ENCODE measurements around the gene THSD4. TPM values are rescaled to one million over a fixed set of nuclear protein-coding genes. Genes with fewer than 3 reads are reported as not detected.

The THSD4 gene
- total RNA-seq, 1 experiment from 2014 or later: 65.4 TPM

- CTCF ChIA-PET: no interaction called here
Observed at GRCh38 chr15:71509139-71509538, 393.9 kb downstream of the THSD4 start.

GRCh38 chr15:71510763-71511162 lies 395.5 kb downstream of the THSD4 start:
- intact Hi-C loops (cut with micrococcal nuclease; ENCODE audit: unreplicated experiment): no loop called here
- no peaks in the 10 kb centered on the region for H3K9me3 ChIP-seq (ENCODE audit: control insufficient read depth, insufficient read depth, low read depth, low read length)
- no peaks in the 10 kb centered on the region for H3K4me1 ChIP-seq (ENCODE audit: control insufficient read depth, insufficient read depth, low read length)
- POLR2A ChIA-PET: no interaction called here
- BruUV-seq (replicated peaks): no TSS peak
- DNase-seq (ENCODE audit: low read depth, low spot score) (no peak), ATAC-seq (no peak)
- in situ Hi-C loops (cut with HindIII; ENCODE audit: low pct_unique_long_range_greater_than_20kb, low sequenced_read_pairs): no loop called here
- H3K27me3 ChIP-seq (ENCODE audit: control insufficient read depth, insufficient read depth, low read length): no peaks in the 10 kb centered on the region
- CTCF ChIA-PET: interaction anchor here (0.6 kb wide), 1 partner anchor 505 kb away, joined by 4 read pairs; no protein-coding TSS in a partner anchor
- no peak for TF ChIP-seq POLR2AphosphoS5 (IDR thresholded peaks at IDR 0.05; ENCODE audit: low read depth, low read length)
- TF ChIP-seq REST (IDR thresholded peaks at IDR 0.05; ENCODE audit: insufficient read depth in 1 of 2, low read depth in 2 of 2, low read length in 1 of 2): no peak
- TF ChIP-seq CTCF (IDR thresholded peaks at IDR 0.05): no peak
- no peak for TF ChIP-seq TCF7L2 (IDR thresholded peaks at IDR 0.05; ENCODE audit: low read depth, low read length)
- no peak for TF ChIP-seq SIN3A (IDR thresholded peaks at IDR 0.05; ENCODE audit: borderline replicate concordance, insufficient read depth, low read depth, low read length)
- no peak overlapping the region for H3K27ac ChIP-seq (ENCODE audit: low read length)
- no peak overlapping the region for H3K4me3 ChIP-seq (ENCODE audit: low read depth in 2 of 2, low read length in 2 of 2)
- no peaks in the 10 kb centered on the region for H3K36me3 ChIP-seq (ENCODE audit: control insufficient read depth, insufficient read depth, low read length)

More at GRCh38 chr15:71509139-71509538, 393.9 kb downstream of the THSD4 start:
- no peaks in the 10 kb centered on the region for H3K9me3 ChIP-seq (ENCODE audit: control insufficient read depth, insufficient read depth, low read depth, low read length)
- H3K27ac ChIP-seq (ENCODE audit: low read length): no peak overlapping the region
- intact Hi-C loops (cut with micrococcal nuclease; ENCODE audit: unreplicated experiment) (no loop called here), in situ Hi-C loops (cut with HindIII; ENCODE audit: low pct_unique_long_range_greater_than_20kb, low sequenced_read_pairs) (no loop called here)
- no peaks in the 10 kb centered on the region for H3K4me1 ChIP-seq (ENCODE audit: control insufficient read depth, insufficient read depth, low read length)
- DNase-seq (ENCODE audit: low read depth, low spot score) (no peak), ATAC-seq (no peak)
- no peaks in the 10 kb centered on the region for H3K36me3 ChIP-seq (ENCODE audit: control insufficient read depth, insufficient read depth, low read length)
- TF ChIP-seq POLR2AphosphoS5 (IDR thresholded peaks at IDR 0.05; ENCODE audit: low read depth, low read length) (no peak), TCF7L2 (IDR thresholded peaks at IDR 0.05; ENCODE audit: low read depth, low read length) (no peak), SIN3A (IDR thresholded peaks at IDR 0.05; ENCODE audit: borderline replicate concordance, insufficient read depth, low read depth, low read length) (no peak), REST (IDR thresholded peaks at IDR 0.05; ENCODE audit: insufficient read depth in 1 of 2, low read depth in 2 of 2, low read length in 1 of 2) (no peak), CTCF (IDR thresholded peaks at IDR 0.05) (no peak)
- no peak overlapping the region for H3K4me3 ChIP-seq (ENCODE audit: low read depth in 2 of 2, low read length in 2 of 2)
- BruUV-seq (replicated peaks): no TSS peak
- POLR2A ChIA-PET: interaction anchor here (0.6 kb wide), 1 partner anchor 442 kb away, joined by 3 read pairs; no protein-coding TSS in a partner anchor
- H3K27me3 ChIP-seq (ENCODE audit: control insufficient read depth, insufficient read depth, low read length): no peaks in the 10 kb centered on the region
